Mesothelial cell of epicardium (in vitro differentiated cells): ENCODE results near the gene IL17RC. TPM values are rescaled to one million over a fixed set of nuclear protein-coding genes. Genes with fewer than 3 reads are reported as not detected.

ENCODE experiments used
- DNase-seq, 2 experiments: peaks; one replicate each; pipeline ENCODE4 v3.0.0; 2021; ENCODE audit warnings: low spot score in 2 of 2; ENCODE audit not compliant: unreplicated experiment in 2 of 2
- H3K27ac Mint-ChIP-seq: 2 replicates; pipeline ENCODE4 v1.8.0; 2021; ENCODE audit warnings: mixed read lengths
- H3K27me3 Mint-ChIP-seq: 2 replicates; pipeline ENCODE4 v1.8.0; 2021; ENCODE audit warnings: low read depth, mixed read lengths
- H3K36me3 Mint-ChIP-seq: 2 replicates; pipeline ENCODE4 v1.8.0; 2021; ENCODE audit warnings: mixed read lengths
- H3K4me1 Mint-ChIP-seq: 2 replicates; pipeline ENCODE4 v1.8.0; 2021; ENCODE audit warnings: mixed read lengths
- H3K4me3 Mint-ChIP-seq: 2 replicates; pipeline ENCODE4 v1.8.0; 2021; ENCODE audit warnings: mild to moderate bottlenecking, moderate library complexity, mixed read lengths
- H3K9me3 Mint-ChIP-seq: 2 replicates; pipeline ENCODE4 v1.8.0; 2021; ENCODE audit warnings: mixed read lengths
- CTCF ChIP-seq: fragments of 200-600 bp; sonication (generic); IDR thresholded peaks from one replicate; pipeline ENCODE4 v1.5.0; 2021; ENCODE audit warnings: antibody characterized with exemption; ENCODE audit not compliant: unreplicated experiment
- total RNA-seq: library from RNA; stranded (reverse); gene quantifications from 3 replicates; pipeline ENCODE4 v1.2.1, GENCODE V29; 2021

Gene IL17RC
- total RNA-seq, 1 donor from 2014 or later, result 30.2 TPM

- peaks cover 22% of the 10 kb centered on the region for H3K36me3 Mint-ChIP-seq
- no peak for TF ChIP-seq CTCF
Measured at GRCh38 chr3:9976721-9977709, 60.1 kb downstream of the IL17RC start.

GRCh38 chr3:9978710-9979305 lies 61.9 kb downstream of the IL17RC start:
- H3K9me3 Mint-ChIP-seq, result no peaks in the 10 kb centered on the region
- H3K4me3 Mint-ChIP-seq, result no peak overlapping the region
- peaks cover 17% of the 10 kb centered on the region for H3K36me3 Mint-ChIP-seq
- no peak for DNase-seq
- no peak overlapping the region for H3K27ac Mint-ChIP-seq
- no peak for TF ChIP-seq CTCF
- no peaks in the 10 kb centered on the region for H3K4me1 Mint-ChIP-seq
- no peaks in the 10 kb centered on the region for H3K27me3 Mint-ChIP-seq

More at GRCh38 chr3:9976721-9977709, 60.1 kb downstream of the IL17RC start:
- no peaks in the 10 kb centered on the region for H3K4me1 Mint-ChIP-seq
- H3K27me3 Mint-ChIP-seq, result no peaks in the 10 kb centered on the region
- no peak overlapping the region for H3K4me3 Mint-ChIP-seq
- no peak overlapping the region for H3K27ac Mint-ChIP-seq
- no peaks in the 10 kb centered on the region for H3K9me3 Mint-ChIP-seq
- DNase-seq, result no peak

- H3K4me3 Mint-ChIP-seq, result no peak overlapping the region
- no peaks in the 10 kb centered on the region for H3K9me3 Mint-ChIP-seq
- peaks cover 9% of the 10 kb centered on the region for H3K36me3 Mint-ChIP-seq
- no peaks in the 10 kb centered on the region for H3K4me1 Mint-ChIP-seq
- H3K27ac Mint-ChIP-seq, result no peak overlapping the region
- no peaks in the 10 kb centered on the region for H3K27me3 Mint-ChIP-seq
- no peak for DNase-seq
- no peak for TF ChIP-seq CTCF
Measured at GRCh38 chr3:9980251-9980650, 63.4 kb downstream of the IL17RC start.

Other genes starting within 250 kb of the IL17RC start
- gene CPNE9, start 213.3 kb upstream of the IL17RC start, total RNA-seq, result 0.42 TPM in 1 of 3 replicates, not detected in the others
- 24.1 to 27.1 TPM (median 26.6 TPM) in 3 replicates for gene BRPF1, start 185.4 kb upstream of the IL17RC start, total RNA-seq
- gene OGG1, start 167.1 kb upstream of the IL17RC start, total RNA-seq, result 37.2 to 51.0 TPM (median 46.0 TPM) in 3 replicates
- 9.7 to 11.3 TPM (median 10.8 TPM) in 3 replicates for gene CAMK1, start 147.2 kb upstream of the IL17RC start, total RNA-seq
- 67.2 to 71.0 TPM (median 69.8 TPM) in 3 replicates for gene TADA3, start 124.6 kb upstream of the IL17RC start, total RNA-seq
- gene ARPC4, start 124.0 kb upstream of the IL17RC start, total RNA-seq, result 128 to 138 TPM (median 131 TPM) in 3 replicates
- 115 to 119 TPM (median 116 TPM) in 3 replicates for gene TTLL3, start 106.8 kb upstream of the IL17RC start, total RNA-seq
- gene RPUSD3, start 73.1 kb upstream of the IL17RC start, total RNA-seq, result 40.9 to 48.4 TPM (median 47.2 TPM) in 3 replicates
- not detected in 3 replicates for gene CIDEC, start 36.8 kb upstream of the IL17RC start, total RNA-seq
- gene JAGN1, start 26.5 kb upstream of the IL17RC start, total RNA-seq, result 32.1 to 34.8 TPM (median 32.3 TPM) in 3 replicates
- 22.1 to 24.1 TPM (median 23.6 TPM) in 3 replicates for gene IL17RE, start 14.2 kb upstream of the IL17RC start, total RNA-seq
- 39.8 to 42.3 TPM (median 40.5 TPM) in 3 replicates for gene CRELD1, start 16.7 kb downstream of the IL17RC start, total RNA-seq
- gene PRRT3, start 35.3 kb downstream of the IL17RC start, total RNA-seq, result 8.2 to 9.2 TPM (median 8.3 TPM) in 3 replicates
- gene EMC3, start 69.7 kb downstream of the IL17RC start, total RNA-seq, result 30.6 to 35.8 TPM (median 34.7 TPM) in 3 replicates
- 17.9 to 21.1 TPM (median 20.2 TPM) in 3 replicates for gene FANCD2, start 109.3 kb downstream of the IL17RC start, total RNA-seq
- not detected in 3 replicates for gene FANCD2OS, start 191.2 kb downstream of the IL17RC start, total RNA-seq
- 120 to 126 TPM (median 121 TPM) in 3 replicates for gene BRK1, start 198.6 kb downstream of the IL17RC start, total RNA-seq
- gene VHL, start 224.7 kb downstream of the IL17RC start, total RNA-seq, result 71.2 to 73.7 TPM (median 72.9 TPM) in 3 replicates
- 0.69 to 0.97 TPM (median 0.77 TPM) in 3 replicates for gene IRAK2, start 247.8 kb downstream of the IL17RC start, total RNA-seq